B cell (primary cell): ENCODE results near the gene TCEAL7.

Experiments used
- CTCF ChIP-seq: fragments of 200-600 bp; IDR thresholded peaks from one replicate; pipeline ENCODE4 v1.8.0; 2022; ENCODE audit warnings: antibody characterized with exemption, mild to moderate bottlenecking
- EZH2 ChIP-seq: IDR thresholded peaks from 2 replicates; pipeline ENCODE4 v1.6.1; 2012; ENCODE audit warnings: borderline replicate concordance, low read depth, mild to moderate bottlenecking, moderate library complexity, low read length; ENCODE audit not compliant: insufficient read depth, poor library complexity, severe bottlenecking

DNA sequence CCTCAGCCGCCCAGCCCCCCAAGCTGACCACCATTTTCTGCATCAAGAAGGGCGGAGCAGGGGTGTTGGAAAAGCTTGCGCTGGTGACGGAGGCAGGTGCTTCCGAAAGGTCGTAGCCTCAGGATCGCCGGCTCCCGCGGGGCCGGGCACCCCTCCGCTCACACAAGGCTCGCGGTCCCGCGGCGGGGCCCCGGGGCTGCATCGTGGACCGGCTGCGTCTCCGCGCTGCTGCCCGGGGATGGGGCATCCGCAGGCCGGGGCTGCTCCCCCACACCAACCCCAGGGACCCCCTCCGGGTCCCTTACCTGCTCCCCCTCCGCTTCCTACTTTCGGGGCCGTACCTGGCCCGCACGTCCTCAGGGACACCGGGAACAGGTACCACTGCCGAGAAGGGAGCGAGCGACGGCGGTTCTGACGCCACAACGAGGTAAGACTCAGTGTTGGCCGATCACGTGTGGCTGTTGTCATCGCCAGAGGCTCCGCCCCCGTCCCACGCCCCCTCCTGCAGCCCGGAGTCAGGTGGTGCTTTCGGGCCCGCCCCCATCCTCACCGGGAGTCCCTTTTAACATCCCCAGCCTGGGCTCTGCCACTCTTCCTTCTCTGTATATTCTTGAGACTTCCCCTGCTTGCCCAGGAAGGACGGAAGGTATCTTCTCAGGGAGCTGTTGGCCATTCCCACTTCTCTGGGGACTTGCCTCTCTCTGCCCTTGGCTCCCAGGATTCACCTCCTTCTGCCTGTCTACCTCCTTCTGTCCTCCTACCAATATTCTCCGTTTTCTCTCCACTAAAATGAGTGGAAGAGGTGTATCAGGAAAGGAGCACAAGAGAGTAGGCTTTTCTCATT lies 19.3 kb upstream of the TCEAL7 start, which contains the start of gene BEX2:
- TF ChIP-seq CTCF = no peak
- no peak for TF ChIP-seq EZH2
